Smooth muscle cell of the brain vasculature (primary cell): ENCODE measurements around the gene ZC3HAV1.
"Not testable (repeated sequence)": the region's sequence is repeated elsewhere in the genome, so short reads cannot be mapped to it uniquely, and the experiment has no call there.

Experiments
- DNase-seq: peaks from one replicate; pipeline ENCODE4 v3.0.0-alpha.2; 2012; ENCODE audit warnings: low read depth, low spot score

ZC3HAV1 gene

GRCh38 chr7:139112741-139113250, 3.3 kb upstream of the ZC3HAV1 start:
- DNase-seq = no peak

- no peak for DNase-seq
Measured at GRCh38 chr7:139112316-139112715, 2.8 kb upstream of the ZC3HAV1 start.

- no peak for DNase-seq
Measured at GRCh38 chr7:139111811-139112301, 2.3 kb upstream of the ZC3HAV1 start.

- no peak for DNase-seq
Measured at GRCh38 chr7:139111147-139111546, 1.6 kb upstream of the ZC3HAV1 start.

GRCh38 chr7:139109983-139110411, 477 bp upstream of the ZC3HAV1 start:
- DNase-seq = no peak

GRCh38 chr7:139108266-139109187, 993 bp downstream of the ZC3HAV1 start:
- no peak for DNase-seq

GRCh38 chr7:139106959-139107358, 2.6 kb downstream of the ZC3HAV1 start:
- no peak for DNase-seq

- not testable (repeated sequence) for DNase-seq
Measured at GRCh38 chr7:139106227-139106626, 3.3 kb downstream of the ZC3HAV1 start.

- DNase-seq = no peak
Measured at GRCh38 chr7:139105484-139105883, 4.0 kb downstream of the ZC3HAV1 start.

GRCh38 chr7:139104091-139104450, 5.4 kb downstream of the ZC3HAV1 start:
- DNase-seq = no peak

GRCh38 chr7:139103057-139103815, 6.3 kb downstream of the ZC3HAV1 start:
- DNase-seq = no peak

GRCh38 chr7:139101637-139102158, 7.8 kb downstream of the ZC3HAV1 start:
- DNase-seq = not testable (repeated sequence)

GRCh38 chr7:139099172-139099947, 10.2 kb downstream of the ZC3HAV1 start:
- DNase-seq = no peak

- DNase-seq = no peak
Measured at GRCh38 chr7:139095194-139095659, 14.3 kb downstream of the ZC3HAV1 start.

GRCh38 chr7:139094596-139094995, 14.9 kb downstream of the ZC3HAV1 start:
- DNase-seq = peak; percentile 51

GRCh38 chr7:139094030-139094429, 15.5 kb downstream of the ZC3HAV1 start:
- DNase-seq = no peak

GRCh38 chr7:139093512-139093911, 16.0 kb downstream of the ZC3HAV1 start:
- DNase-seq = not testable (repeated sequence)

GRCh38 chr7:139092090-139092796, 17.3 kb downstream of the ZC3HAV1 start:
- no peak for DNase-seq

- DNase-seq = no peak
Measured at GRCh38 chr7:139091677-139091996, 17.9 kb downstream of the ZC3HAV1 start.

GRCh38 chr7:139089118-139089517, 20.4 kb downstream of the ZC3HAV1 start:
- no peak for DNase-seq

- DNase-seq = no peak
Measured at GRCh38 chr7:139088268-139088667, 21.3 kb downstream of the ZC3HAV1 start.
